Mucosa of rectum (tissue), 2 donors: ENCODE data around the gene ZCCHC7.

Experiments used
- H3K27ac ChIP-seq, 2 donors: one replicate each; pipeline ENCODE4 v1.7.0; 2013; ENCODE audit warnings: inconsistent platforms in 2 of 2, low read depth in 2 of 2, low read length in 2 of 2
- H3K27me3 ChIP-seq, 2 donors: one replicate each; pipeline ENCODE4 v1.7.0; 2013; ENCODE audit warnings: low read length in 2 of 2; ENCODE audit not compliant: control insufficient read depth in 2 of 2, insufficient read depth in 2 of 2
- H3K36me3 ChIP-seq, 2 donors: one replicate each; pipeline ENCODE4 v1.7.0; 2013; ENCODE audit warnings: low read length in 2 of 2; ENCODE audit not compliant: control insufficient read depth in 2 of 2, insufficient read depth in 2 of 2
- H3K4me1 ChIP-seq, 2 donors: one replicate each; pipeline ENCODE4 v1.7.0; 2013; ENCODE audit warnings: low read length in 2 of 2, mild to moderate bottlenecking in 1 of 2; ENCODE audit not compliant: control insufficient read depth in 2 of 2, insufficient read depth in 2 of 2
- H3K4me3 ChIP-seq, 2 donors: one replicate each; pipeline ENCODE4 v1.7.0; 2013; ENCODE audit warnings: low read length in 2 of 2
- H3K9ac ChIP-seq, 2 donors: one replicate each; pipeline ENCODE4 v1.7.0; 2013; ENCODE audit warnings: low read length in 2 of 2, low read depth in 1 of 2, mild to moderate bottlenecking in 1 of 2
- H3K9me3 ChIP-seq, 2 donors: one replicate each; pipeline ENCODE4 v1.7.0; 2013; ENCODE audit warnings: low read length in 2 of 2; ENCODE audit not compliant: control insufficient read depth in 2 of 2
- donor health status: healthy.
- donor health status: Normal muscosa, but diverticular disease.

The ZCCHC7 gene

GRCh38 chr9:37340961-37341360, 220.6 kb downstream of the ZCCHC7 start:
- no peaks in the 10 kb centered on the region for H3K27me3 ChIP-seq
- H3K4me3 ChIP-seq, result no peak overlapping the region
- no peaks in the 10 kb centered on the region for H3K36me3 ChIP-seq
- no peak overlapping the region for H3K9ac ChIP-seq
- H3K9me3 ChIP-seq, result no peaks in the 10 kb centered on the region
- H3K27ac ChIP-seq, result no peak overlapping the region
- H3K4me1 ChIP-seq, result peaks cover 5 to 10% of the 10 kb centered on the region in 2 donors

GRCh38 chr9:37341704-37342103, 221.3 kb downstream of the ZCCHC7 start:
- Histone ChIP-seq H3K27ac (no peak overlapping the region), H3K9me3 (no peaks in the 10 kb centered on the region), H3K4me3 (no peak overlapping the region), H3K27me3 (no peaks in the 10 kb centered on the region), H3K4me1 (peaks cover 0 to 7% of the 10 kb centered on the region in 2 donors), H3K9ac (no peak overlapping the region), H3K36me3 (no peaks in the 10 kb centered on the region)

GRCh38 chr9:37342493-37342892, 222.1 kb downstream of the ZCCHC7 start:
- H3K27me3 ChIP-seq, result no peaks in the 10 kb centered on the region
- no peak overlapping the region for H3K4me3 ChIP-seq
- H3K9me3 ChIP-seq, result no peaks in the 10 kb centered on the region
- no peak overlapping the region for H3K27ac ChIP-seq
- no peak overlapping the region for H3K9ac ChIP-seq
- H3K36me3 ChIP-seq, result no peaks in the 10 kb centered on the region
- peaks cover 0 to 4% of the 10 kb centered on the region in 2 donors for H3K4me1 ChIP-seq

- Histone ChIP-seq H3K4me3 (no peak overlapping the region), H3K9me3 (no peaks in the 10 kb centered on the region), H3K36me3 (no peaks in the 10 kb centered on the region), H3K4me1 (peaks cover 0 to under 1% of the 10 kb centered on the region in 2 donors), H3K9ac (no peak overlapping the region), H3K27ac (no peak overlapping the region), H3K27me3 (no peaks in the 10 kb centered on the region)
Observed at GRCh38 chr9:37342895-37343294, 222.5 kb downstream of the ZCCHC7 start.

GRCh38 chr9:37343724-37344123, 223.3 kb downstream of the ZCCHC7 start:
- H3K36me3 ChIP-seq, result no peaks in the 10 kb centered on the region
- H3K4me3 ChIP-seq, result no peak overlapping the region
- H3K9ac ChIP-seq, result no peak overlapping the region
- no peak overlapping the region for H3K27ac ChIP-seq
- H3K27me3 ChIP-seq, result no peaks in the 10 kb centered on the region
- H3K4me1 ChIP-seq, result no peaks in the 10 kb centered on the region
- no peaks in the 10 kb centered on the region for H3K9me3 ChIP-seq

GRCh38 chr9:37345038-37345437, 224.7 kb downstream of the ZCCHC7 start:
- Histone ChIP-seq H3K36me3 (no peaks in the 10 kb centered on the region), H3K27ac (no peak overlapping the region), H3K27me3 (no peaks in the 10 kb centered on the region), H3K4me3 (no peak overlapping the region), H3K4me1 (no peaks in the 10 kb centered on the region), H3K9me3 (no peaks in the 10 kb centered on the region), H3K9ac (no peak overlapping the region)

GRCh38 chr9:37348917-37349316, 228.5 kb downstream of the ZCCHC7 start:
- no peaks in the 10 kb centered on the region for H3K9me3 ChIP-seq
- no peak overlapping the region for H3K9ac ChIP-seq

GRCh38 chr9:37350486-37351190, 230.3 kb downstream of the ZCCHC7 start:
- Histone ChIP-seq H3K27ac (no peak overlapping the region), H3K4me1 (no peaks in the 10 kb centered on the region), H3K27me3 (no peaks in the 10 kb centered on the region), H3K4me3 (no peak overlapping the region), H3K9ac (no peak overlapping the region), H3K9me3 (no peaks in the 10 kb centered on the region), H3K36me3 (peaks cover 0 to 10% of the 10 kb centered on the region in 2 donors)

More at GRCh38 chr9:37348917-37349316, 228.5 kb downstream of the ZCCHC7 start:
- no peaks in the 10 kb centered on the region for H3K4me1 ChIP-seq
- H3K36me3 ChIP-seq, result peaks cover 0 to 10% of the 10 kb centered on the region in 2 donors
- H3K27me3 ChIP-seq, result no peaks in the 10 kb centered on the region
- H3K27ac ChIP-seq, result no peak overlapping the region
- H3K4me3 ChIP-seq, result no peak overlapping the region

GRCh38 chr9:37353791-37354190, 233.4 kb downstream of the ZCCHC7 start:
- Histone ChIP-seq H3K9me3 (no peaks in the 10 kb centered on the region), H3K9ac (no peak overlapping the region), H3K27me3 (no peaks in the 10 kb centered on the region), H3K4me1 (no peaks in the 10 kb centered on the region), H3K4me3 (no peak overlapping the region), H3K36me3 (peaks cover 9 to 14% of the 10 kb centered on the region in 2 donors), H3K27ac (no peak overlapping the region)

- no peak overlapping the region for H3K9ac ChIP-seq
- H3K27me3 ChIP-seq, result no peaks in the 10 kb centered on the region
Observed at GRCh38 chr9:37362430-37362829, 242.1 kb downstream of the ZCCHC7 start.

More at GRCh38 chr9:37362430-37362829, 242.1 kb downstream of the ZCCHC7 start:
- H3K4me3 ChIP-seq, result no peak overlapping the region
- no peaks in the 10 kb centered on the region for H3K4me1 ChIP-seq
- H3K9me3 ChIP-seq, result no peaks in the 10 kb centered on the region
- no peak overlapping the region for H3K27ac ChIP-seq
- peaks cover 0 to 2% of the 10 kb centered on the region in 2 donors for H3K36me3 ChIP-seq
